ENCODE measurements around the gene PCDH8.

The PCDH8 gene

DNA sequence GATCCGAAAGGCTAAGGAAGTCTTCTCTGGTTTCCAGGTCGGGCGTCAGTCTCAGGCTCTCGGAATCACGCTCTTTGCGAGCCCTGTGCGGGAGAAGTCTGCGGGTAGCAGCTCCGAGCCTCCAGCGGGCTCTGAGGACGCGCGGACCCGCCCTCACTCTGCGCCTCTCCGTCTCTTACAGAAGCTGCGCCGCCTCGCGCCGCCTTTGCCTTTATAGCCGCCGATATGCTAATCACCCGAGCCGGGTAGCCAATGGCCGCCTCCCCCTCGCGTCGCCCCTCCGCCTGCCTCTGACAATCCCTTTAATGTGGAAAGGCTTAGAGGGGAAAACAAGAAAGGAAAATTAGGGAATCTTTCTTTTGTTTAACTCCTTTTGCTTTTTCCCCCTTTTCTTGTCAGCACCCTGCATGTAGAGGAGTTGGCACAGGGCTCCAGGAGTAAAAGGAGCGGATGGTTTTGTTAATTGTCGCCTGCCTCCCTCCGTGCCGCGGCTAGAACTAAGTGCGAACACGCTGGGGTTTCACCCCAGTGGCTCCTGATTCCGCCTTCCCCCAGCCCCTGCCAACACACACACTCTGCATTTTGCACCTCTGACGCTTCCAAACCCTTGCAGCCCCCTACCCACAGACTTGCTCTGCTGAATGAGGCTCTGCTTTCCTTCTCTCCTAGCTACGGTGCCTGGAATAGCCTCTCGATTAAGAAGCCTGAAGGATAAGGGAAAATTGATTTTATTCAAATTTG, at the start of gene PCDH8:
PCDH8 (minus strand) TSS at position 186 of the 741 bp plus-strand sequence. CDS start 204 bp downstream, outside the sequence.
- no peak for DNase-seq

GRCh38 chr13:52896827-52897659, 48.6 kb upstream of the PCDH8 start:
- no peak for DNase-seq

DNA sequence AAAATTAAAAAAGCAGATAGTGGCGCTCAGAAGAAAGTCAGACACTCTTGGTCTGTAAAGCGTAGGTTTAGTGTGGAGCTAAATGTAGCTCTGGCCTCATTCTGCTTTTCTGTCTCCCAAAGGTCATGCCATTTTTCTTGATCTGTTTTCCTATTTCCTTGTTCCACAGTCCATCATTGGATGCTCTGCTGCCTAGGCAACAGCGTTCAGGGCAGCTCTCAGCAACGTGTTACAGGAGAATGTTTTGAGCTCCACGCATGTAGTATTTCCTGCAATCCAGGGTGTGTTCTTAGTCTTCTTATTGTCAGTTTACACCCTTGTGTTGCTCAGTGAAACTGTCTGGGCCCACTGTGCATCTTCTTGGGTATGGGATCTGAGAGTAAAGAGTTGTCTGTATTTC, 46.0 kb upstream of the PCDH8 start:
- no peak for DNase-seq

GRCh38 chr13:52892925-52893324, 44.5 kb upstream of the PCDH8 start:
- no peak for DNase-seq

GRCh38 chr13:52891706-52892105, 43.3 kb upstream of the PCDH8 start:
- no peak for DNase-seq

DNA sequence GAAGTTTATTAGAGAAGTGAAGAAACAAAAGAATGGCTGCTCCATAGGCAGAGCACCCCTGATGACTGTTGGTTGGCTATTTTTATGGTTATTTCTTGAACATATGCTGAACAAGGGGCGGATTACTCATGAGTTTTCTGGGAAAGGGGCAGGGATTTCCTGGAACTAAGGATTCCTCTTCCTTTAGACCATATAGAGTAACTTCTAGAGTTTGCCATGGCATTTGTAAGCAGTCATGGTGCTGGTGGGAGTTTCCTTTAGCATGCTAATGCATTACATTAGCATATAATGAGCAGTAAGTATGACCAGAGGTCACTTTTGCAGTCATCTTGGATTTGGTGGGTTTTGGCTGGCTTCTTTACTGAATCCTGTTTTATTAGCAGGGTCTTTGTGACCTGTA, 38.7 kb upstream of the PCDH8 start:
- no peak for DNase-seq

DNA sequence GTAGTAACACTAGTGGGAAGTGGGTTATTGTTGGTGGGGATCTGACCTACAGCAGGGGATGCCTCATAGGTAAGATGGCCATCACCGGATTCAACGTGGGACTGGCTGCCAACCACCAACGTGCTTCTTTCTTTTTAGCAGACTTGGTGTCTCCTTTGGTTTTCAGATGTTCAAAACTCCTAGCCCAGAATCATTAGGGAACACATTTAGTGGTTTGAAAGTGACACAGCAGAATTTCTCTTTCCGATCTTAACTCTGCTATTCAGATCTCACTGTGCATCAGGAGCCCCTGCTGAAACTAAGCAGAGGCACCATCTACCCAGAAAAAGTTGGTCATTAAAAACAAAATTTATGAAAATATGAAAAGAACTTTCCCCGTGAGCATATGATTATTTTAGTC, 36.7 kb upstream of the PCDH8 start:
- DNase-seq: no peak

DNA sequence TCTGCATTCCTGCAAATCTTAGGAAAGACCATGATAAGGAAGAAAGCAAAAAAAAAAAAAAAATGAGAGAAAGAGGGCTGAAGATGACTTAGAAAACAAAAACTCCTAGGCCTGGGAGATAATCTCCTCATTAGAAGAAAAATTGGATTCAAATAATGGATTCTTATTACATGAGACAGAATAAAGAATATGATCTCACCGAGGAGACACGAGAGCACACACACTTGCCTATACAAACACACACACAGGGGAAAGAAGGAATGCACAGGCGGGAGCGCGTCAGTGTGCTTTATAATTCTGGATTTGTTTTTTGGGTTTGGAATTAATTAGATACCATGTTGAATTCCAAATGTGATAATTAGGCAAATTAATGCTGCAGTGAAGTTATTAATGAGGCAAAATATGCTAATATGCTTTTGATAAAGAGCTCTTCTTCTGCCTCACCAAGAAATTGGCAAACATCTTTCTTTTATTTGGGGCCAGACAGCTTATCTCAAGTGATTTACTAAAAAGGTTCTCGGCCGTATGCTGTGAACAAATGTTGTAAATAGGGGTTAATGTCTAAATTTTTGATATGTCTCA, 36.1 kb upstream of the PCDH8 start:
- no peak for DNase-seq

- no peak for DNase-seq
These were observed 34.3 kb upstream of the PCDH8 start for GRCh38 chr13:52882785-52883184.

GRCh38 chr13:52879950-52880741, 31.7 kb upstream of the PCDH8 start:
- DNase-seq: no peak

- no peak for DNase-seq
These were observed 30.4 kb upstream of the PCDH8 start for GRCh38 chr13:52878831-52879230.

GRCh38 chr13:52870143-52870542, 21.7 kb upstream of the PCDH8 start:
- no peak for DNase-seq

- DNase-seq: no peak
These were observed 21.2 kb upstream of the PCDH8 start for GRCh38 chr13:52869621-52870020.

- DNase-seq: no peak
These were observed 20.6 kb upstream of the PCDH8 start for GRCh38 chr13:52869050-52869449.

DNA sequence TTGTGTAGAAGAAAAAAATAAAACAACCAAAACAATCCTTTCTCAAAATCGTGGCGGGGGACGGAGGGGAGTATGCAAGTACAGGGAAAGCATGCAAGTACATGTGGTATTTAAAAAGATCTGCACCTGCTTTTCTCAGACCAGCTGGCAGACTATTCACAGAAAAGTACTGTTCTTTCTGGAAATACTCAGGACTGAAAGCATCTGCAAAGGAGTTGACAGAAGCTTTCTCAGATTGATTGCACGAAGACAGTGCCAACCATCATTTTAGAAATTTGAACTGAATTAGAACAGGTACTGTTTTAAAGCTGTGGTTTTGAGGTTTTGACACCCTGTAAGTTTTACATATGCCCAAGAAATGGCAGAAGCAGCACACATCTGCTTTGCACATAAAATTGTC, 19.8 kb upstream of the PCDH8 start:
- no peak for DNase-seq

DNA sequence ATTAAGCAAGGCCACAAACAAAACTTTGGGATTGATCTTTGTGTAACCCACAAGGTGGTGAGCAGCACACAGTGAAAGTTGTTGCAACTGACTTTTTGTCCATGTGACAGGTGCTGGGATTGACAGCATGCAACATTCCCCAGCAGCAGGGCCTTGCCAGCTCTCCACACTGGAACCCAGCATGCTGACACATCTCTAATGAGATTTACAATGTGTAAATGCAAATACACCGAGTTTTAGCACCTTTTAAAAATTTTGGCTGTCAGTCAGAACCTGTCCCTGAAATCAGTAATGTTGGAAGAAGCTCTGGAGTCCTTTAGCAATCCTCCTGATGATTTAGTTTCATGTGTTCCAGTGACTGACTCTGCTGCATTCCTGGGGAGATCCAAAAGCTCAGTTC, 16.5 kb upstream of the PCDH8 start:
- no peak for DNase-seq

- DNase-seq: no peak
These were observed 14.1 kb upstream of the PCDH8 start for GRCh38 chr13:52862358-52863206.

- no peak for DNase-seq
These were observed 4.0 kb upstream of the PCDH8 start for GRCh38 chr13:52852444-52852843.

GRCh38 chr13:52851137-52851962, 2.9 kb upstream of the PCDH8 start:
- no peak for DNase-seq

- DNase-seq: no peak
These were observed 2.1 kb upstream of the PCDH8 start for GRCh38 chr13:52850396-52851136.

DNA sequence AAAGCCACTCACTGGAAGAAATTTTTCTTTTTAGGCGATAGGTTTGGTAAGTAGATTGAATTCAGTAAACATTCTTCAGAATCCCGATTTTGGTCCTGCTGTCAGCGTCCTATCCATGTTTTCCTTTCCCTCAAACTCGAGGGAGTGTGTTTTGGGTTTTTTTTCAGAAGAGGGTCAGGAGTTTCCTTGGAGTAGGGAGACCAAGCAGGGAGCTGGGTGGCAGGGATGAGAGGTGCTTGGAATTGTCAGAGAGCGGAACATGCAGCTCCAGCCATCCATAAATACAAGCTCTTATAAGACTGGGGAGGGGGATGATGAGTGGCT, 1.6 kb upstream of the PCDH8 start:
- no peak for DNase-seq

All from activated T-cell treated with anti-CD3 and anti-CD28 coated beads for 4 hours (primary cell).